ENCODE measurements around the gene GLI1. TPM values are rescaled to one million over a fixed set of nuclear protein-coding genes. Genes with fewer than 3 reads are reported as not detected.

The GLI1 gene
- total RNA-seq, 2 experiments from 2014 or later: not detected

- H3K4me3 Mint-ChIP-seq: no peak overlapping the region
- no peak for DNase-seq
- H3K36me3 Mint-ChIP-seq (ENCODE audit: low read depth): peaks cover 2% of the 10 kb centered on the region
- peaks cover 43% of the 10 kb centered on the region for H3K4me1 Mint-ChIP-seq (ENCODE audit: low read depth)
- H3K9me3 Mint-ChIP-seq: no peaks in the 10 kb centered on the region
- intact Hi-C loops (cut with micrococcal nuclease): loop anchor here (1.0 kb wide), 3 partner anchors 13 to 220 kb away; no protein-coding TSS in a partner anchor
- CTCF ChIA-PET: interaction anchor here (0.7 to 9.9 kb wide), 11 partner anchors 9 to 220 kb away, joined by 3 to 207 read pairs (median 6); partner anchors contain the start of genes ARHGAP9 and INHBC
- H3K27ac Mint-ChIP-seq: no peak overlapping the region
- H3K27me3 Mint-ChIP-seq (ENCODE audit: low read depth): peaks cover 9% of the 10 kb centered on the region
Measured at GRCh38 chr12:57462912-57463253, 3.3 kb downstream of the GLI1 start.

- Mint-ChIP-seq H3K4me3 (no peak overlapping the region), H3K4me1 (ENCODE audit: low read depth) (peaks cover 34% of the 10 kb centered on the region), H3K27ac (no peak overlapping the region), H3K9me3 (no peaks in the 10 kb centered on the region), H3K36me3 (ENCODE audit: low read depth) (peaks cover 2% of the 10 kb centered on the region), H3K27me3 (ENCODE audit: low read depth) (peaks cover 9% of the 10 kb centered on the region)
- no peak for DNase-seq
- CTCF ChIA-PET: interaction anchor here (0.6 to 9.9 kb wide), 5 partner anchors 9 to 200 kb away, joined by 3 to 207 read pairs (median 11); partner anchors contain the start of genes ARHGAP9 and INHBE
- intact Hi-C loops (cut with micrococcal nuclease): no loop called here
Measured at GRCh38 chr12:57464569-57464968, 5.0 kb downstream of the GLI1 start.

- DNase-seq: no peak
- H3K27me3 Mint-ChIP-seq (ENCODE audit: low read depth): peaks cover 8% of the 10 kb centered on the region
- no peak overlapping the region for H3K4me3 Mint-ChIP-seq
- CTCF ChIA-PET: interaction anchor here (0.6 to 9.9 kb wide), 5 partner anchors 10 to 200 kb away, joined by 3 to 207 read pairs (median 7); partner anchors contain the start of genes ARHGAP9 and INHBE
- no peaks in the 10 kb centered on the region for H3K9me3 Mint-ChIP-seq
- H3K36me3 Mint-ChIP-seq (ENCODE audit: low read depth): peaks cover 2% of the 10 kb centered on the region
- peaks cover 33% of the 10 kb centered on the region for H3K4me1 Mint-ChIP-seq (ENCODE audit: low read depth)
- no peak overlapping the region for H3K27ac Mint-ChIP-seq
- intact Hi-C loops (cut with micrococcal nuclease): no loop called here
Measured at GRCh38 chr12:57465030-57465746, 5.6 kb downstream of the GLI1 start.

DNA sequence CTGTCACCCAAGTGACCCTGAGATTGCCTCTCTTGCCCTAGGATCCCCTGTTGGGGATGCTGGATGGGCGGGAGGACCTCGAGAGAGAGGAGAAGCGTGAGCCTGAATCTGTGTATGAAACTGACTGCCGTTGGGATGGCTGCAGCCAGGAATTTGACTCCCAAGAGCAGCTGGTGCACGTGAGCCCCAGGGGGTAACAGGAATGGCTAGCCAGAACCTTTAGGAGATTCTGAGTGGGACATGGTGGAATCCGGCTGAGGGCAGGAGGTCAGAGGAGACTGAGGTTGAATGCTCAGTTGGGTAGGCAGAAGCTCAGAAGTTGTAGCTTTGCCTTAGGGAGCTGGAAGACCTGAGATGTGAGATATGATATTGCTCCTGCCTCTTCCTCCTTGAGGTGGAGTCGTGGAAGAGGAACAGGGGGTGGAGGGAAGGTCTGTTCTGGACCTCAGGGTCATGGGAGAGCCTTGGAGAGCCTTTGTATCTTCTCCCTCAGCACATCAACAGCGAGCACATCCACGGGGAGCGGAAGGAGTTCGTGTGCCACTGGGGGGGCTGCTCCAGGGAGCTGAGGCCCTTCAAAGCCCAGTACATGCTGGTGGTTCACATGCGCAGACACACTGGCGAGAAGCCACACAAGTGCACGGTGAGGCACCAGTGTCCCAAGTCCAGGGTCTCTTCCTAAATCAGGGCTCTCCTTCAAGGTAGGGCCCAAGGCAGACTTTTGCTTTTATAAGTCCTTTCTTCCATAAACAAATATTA, 6.3 kb downstream of the GLI1 start:
- no peak for DNase-seq
- CTCF ChIA-PET: interaction anchor here (1.3 to 9.9 kb wide), 4 partner anchors 10 to 252 kb away, joined by 3 to 207 read pairs (median 9); partner anchors contain the start of genes ARHGAP9 and INHBE
- Mint-ChIP-seq H3K36me3 (ENCODE audit: low read depth) (peaks cover 2% of the 10 kb centered on the region), H3K4me1 (ENCODE audit: low read depth) (peaks cover 28% of the 10 kb centered on the region), H3K9me3 (no peaks in the 10 kb centered on the region), H3K27me3 (ENCODE audit: low read depth) (peaks cover 5% of the 10 kb centered on the region), H3K4me3 (no peak overlapping the region), H3K27ac (no peak overlapping the region)
- intact Hi-C loops (cut with micrococcal nuclease): no loop called here

- no peaks in the 10 kb centered on the region for H3K27me3 Mint-ChIP-seq (ENCODE audit: low read depth)
- H3K4me1 Mint-ChIP-seq (ENCODE audit: low read depth): peaks cover 28% of the 10 kb centered on the region
- DNase-seq: no peak
- H3K4me3 Mint-ChIP-seq: no peak overlapping the region
- H3K36me3 Mint-ChIP-seq (ENCODE audit: low read depth): peaks cover 2% of the 10 kb centered on the region
- CTCF ChIA-PET: interaction anchor here (0.6 to 9.9 kb wide), 2 partner anchors 11 to 168 kb away, joined by 5 to 207 read pairs; partner anchors contain the start of gene ARHGAP9
- H3K27ac Mint-ChIP-seq: no peak overlapping the region
- H3K9me3 Mint-ChIP-seq: no peaks in the 10 kb centered on the region
- intact Hi-C loops (cut with micrococcal nuclease): no loop called here
Measured at GRCh38 chr12:57467212-57467874, 7.8 kb downstream of the GLI1 start.

GRCh38 chr12:57467915-57468314, 8.3 kb downstream of the GLI1 start:
- Mint-ChIP-seq H3K9me3 (no peaks in the 10 kb centered on the region), H3K4me3 (no peak overlapping the region), H3K4me1 (ENCODE audit: low read depth) (peaks cover 25% of the 10 kb centered on the region), H3K27ac (no peak overlapping the region), H3K27me3 (ENCODE audit: low read depth) (no peaks in the 10 kb centered on the region), H3K36me3 (ENCODE audit: low read depth) (peaks cover 2% of the 10 kb centered on the region)
- intact Hi-C loops (cut with micrococcal nuclease): no loop called here
- CTCF ChIA-PET: no interaction called here
- no peak for DNase-seq

DNA sequence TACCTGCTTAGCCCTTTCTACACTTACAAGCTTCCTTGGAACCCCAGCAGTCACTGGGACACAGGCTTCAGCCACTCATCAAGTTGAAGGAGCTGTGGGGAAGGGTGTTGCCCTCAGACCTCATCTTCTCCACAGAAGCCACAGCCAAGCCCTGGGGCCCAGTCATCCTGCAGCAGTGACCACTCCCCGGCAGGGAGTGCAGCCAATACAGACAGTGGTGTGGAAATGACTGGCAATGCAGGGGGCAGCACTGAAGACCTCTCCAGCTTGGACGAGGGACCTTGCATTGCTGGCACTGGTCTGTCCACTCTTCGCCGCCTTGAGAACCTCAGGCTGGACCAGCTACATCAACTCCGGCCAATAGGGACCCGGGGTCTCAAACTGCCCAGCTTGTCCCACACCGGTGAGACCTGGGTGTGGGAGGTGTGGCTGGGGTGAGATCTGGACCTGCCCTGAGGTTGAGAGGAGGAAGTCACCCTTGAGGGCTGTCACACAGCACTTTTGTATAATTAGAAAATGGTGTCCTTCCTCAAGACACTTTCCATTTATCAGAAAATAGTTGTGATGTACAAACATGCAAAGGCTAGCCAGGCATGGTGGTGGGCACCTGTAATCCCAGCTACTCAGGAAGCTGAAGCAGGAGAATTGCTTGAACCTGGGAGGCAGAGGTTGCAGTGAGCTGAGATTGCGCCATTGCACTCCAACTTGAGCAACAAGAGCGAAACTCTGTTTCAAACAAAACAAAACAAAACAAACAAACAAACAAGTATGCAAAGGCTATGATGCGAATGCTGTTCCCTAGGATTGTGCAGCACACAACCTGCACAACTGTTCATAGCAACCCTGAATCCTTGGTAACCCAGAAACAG, 9.9 kb downstream of the GLI1 start:
- intact Hi-C loops (cut with micrococcal nuclease): no loop called here
- no peak overlapping the region for H3K4me3 Mint-ChIP-seq
- no peaks in the 10 kb centered on the region for H3K9me3 Mint-ChIP-seq
- CTCF ChIA-PET: interaction anchor here (1.2 to 2.2 kb wide), 3 partner anchors 9 to 227 kb away, joined by 4 to 8 read pairs (median 6); no protein-coding TSS in a partner anchor
- H3K36me3 Mint-ChIP-seq (ENCODE audit: low read depth): peaks cover 6% of the 10 kb centered on the region
- no peaks in the 10 kb centered on the region for H3K27me3 Mint-ChIP-seq (ENCODE audit: low read depth)
- DNase-seq: no peak
- H3K4me1 Mint-ChIP-seq (ENCODE audit: low read depth): peaks cover 24% of the 10 kb centered on the region
- no peak overlapping the region for H3K27ac Mint-ChIP-seq

DNA sequence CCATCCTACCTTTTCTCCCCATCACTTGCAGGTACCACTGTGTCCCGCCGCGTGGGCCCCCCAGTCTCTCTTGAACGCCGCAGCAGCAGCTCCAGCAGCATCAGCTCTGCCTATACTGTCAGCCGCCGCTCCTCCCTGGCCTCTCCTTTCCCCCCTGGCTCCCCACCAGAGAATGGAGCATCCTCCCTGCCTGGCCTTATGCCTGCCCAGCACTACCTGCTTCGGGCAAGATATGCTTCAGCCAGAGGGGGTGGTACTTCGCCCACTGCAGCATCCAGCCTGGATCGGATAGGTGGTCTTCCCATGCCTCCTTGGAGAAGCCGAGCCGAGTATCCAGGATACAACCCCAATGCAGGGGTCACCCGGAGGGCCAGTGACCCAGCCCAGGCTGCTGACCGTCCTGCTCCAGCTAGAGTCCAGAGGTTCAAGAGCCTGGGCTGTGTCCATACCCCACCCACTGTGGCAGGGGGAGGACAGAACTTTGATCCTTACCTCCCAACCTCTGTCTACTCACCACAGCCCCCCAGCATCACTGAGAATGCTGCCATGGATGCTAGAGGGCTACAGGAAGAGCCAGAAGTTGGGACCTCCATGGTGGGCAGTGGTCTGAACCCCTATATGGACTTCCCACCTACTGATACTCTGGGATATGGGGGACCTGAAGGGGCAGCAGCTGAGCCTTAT, 10.8 kb downstream of the GLI1 start:
- Mint-ChIP-seq H3K36me3 (ENCODE audit: low read depth) (peaks cover 9% of the 10 kb centered on the region), H3K4me3 (no peak overlapping the region), H3K4me1 (ENCODE audit: low read depth) (peaks cover 25% of the 10 kb centered on the region), H3K9me3 (no peaks in the 10 kb centered on the region), H3K27ac (no peak overlapping the region), H3K27me3 (ENCODE audit: low read depth) (no peaks in the 10 kb centered on the region)
- CTCF ChIA-PET: interaction anchor here (0.5 to 2.4 kb wide), 5 partner anchors 8 to 228 kb away, joined by 4 to 16 read pairs (median 6); no protein-coding TSS in a partner anchor
- intact Hi-C loops (cut with micrococcal nuclease): no loop called here
- no peak for DNase-seq

DNA sequence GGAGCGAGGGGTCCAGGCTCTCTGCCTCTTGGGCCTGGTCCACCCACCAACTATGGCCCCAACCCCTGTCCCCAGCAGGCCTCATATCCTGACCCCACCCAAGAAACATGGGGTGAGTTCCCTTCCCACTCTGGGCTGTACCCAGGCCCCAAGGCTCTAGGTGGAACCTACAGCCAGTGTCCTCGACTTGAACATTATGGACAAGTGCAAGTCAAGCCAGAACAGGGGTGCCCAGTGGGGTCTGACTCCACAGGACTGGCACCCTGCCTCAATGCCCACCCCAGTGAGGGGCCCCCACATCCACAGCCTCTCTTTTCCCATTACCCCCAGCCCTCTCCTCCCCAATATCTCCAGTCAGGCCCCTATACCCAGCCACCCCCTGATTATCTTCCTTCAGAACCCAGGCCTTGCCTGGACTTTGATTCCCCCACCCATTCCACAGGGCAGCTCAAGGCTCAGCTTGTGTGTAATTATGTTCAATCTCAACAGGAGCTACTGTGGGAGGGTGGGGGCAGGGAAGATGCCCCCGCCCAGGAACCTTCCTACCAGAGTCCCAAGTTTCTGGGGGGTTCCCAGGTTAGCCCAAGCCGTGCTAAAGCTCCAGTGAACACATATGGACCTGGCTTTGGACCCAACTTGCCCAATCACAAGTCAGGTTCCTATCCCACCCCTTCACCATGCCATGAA, 11.5 kb downstream of the GLI1 start:
- Mint-ChIP-seq H3K4me3 (no peak overlapping the region), H3K36me3 (ENCODE audit: low read depth) (peaks cover 9% of the 10 kb centered on the region)

DNA sequence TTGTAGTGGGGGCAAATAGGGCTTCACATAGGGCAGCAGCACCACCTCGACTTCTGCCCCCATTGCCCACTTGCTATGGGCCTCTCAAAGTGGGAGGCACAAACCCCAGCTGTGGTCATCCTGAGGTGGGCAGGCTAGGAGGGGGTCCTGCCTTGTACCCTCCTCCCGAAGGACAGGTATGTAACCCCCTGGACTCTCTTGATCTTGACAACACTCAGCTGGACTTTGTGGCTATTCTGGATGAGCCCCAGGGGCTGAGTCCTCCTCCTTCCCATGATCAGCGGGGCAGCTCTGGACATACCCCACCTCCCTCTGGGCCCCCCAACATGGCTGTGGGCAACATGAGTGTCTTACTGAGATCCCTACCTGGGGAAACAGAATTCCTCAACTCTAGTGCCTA, 12.1 kb downstream of the GLI1 start:
- no peaks in the 10 kb centered on the region for H3K9me3 Mint-ChIP-seq
- CTCF ChIA-PET: interaction anchor here (0.5 to 2.4 kb wide), 4 partner anchors 9 to 31 kb away, joined by 3 to 16 read pairs (median 5); no protein-coding TSS in a partner anchor
- H3K27me3 Mint-ChIP-seq (ENCODE audit: low read depth): no peaks in the 10 kb centered on the region
- intact Hi-C loops (cut with micrococcal nuclease): no loop called here
- H3K27ac Mint-ChIP-seq: peak overlapping the region; percentile 25
- no peak for DNase-seq
- H3K4me1 Mint-ChIP-seq (ENCODE audit: low read depth): peaks cover 31% of the 10 kb centered on the region
- H3K36me3 Mint-ChIP-seq (ENCODE audit: low read depth): peaks cover 14% of the 10 kb centered on the region
- no peak overlapping the region for H3K4me3 Mint-ChIP-seq

More for the DNA sequence above, 11.5 kb downstream of the GLI1 start:
- Mint-ChIP-seq H3K9me3 (no peaks in the 10 kb centered on the region), H3K4me1 (ENCODE audit: low read depth) (peaks cover 29% of the 10 kb centered on the region), H3K27ac (no peak overlapping the region), H3K27me3 (ENCODE audit: low read depth) (no peaks in the 10 kb centered on the region)
- intact Hi-C loops (cut with micrococcal nuclease): no loop called here
- DNase-seq: no peak
- CTCF ChIA-PET: interaction anchor here (0.5 to 2.4 kb wide), 5 partner anchors 8 to 229 kb away, joined by 3 to 16 read pairs (median 4); no protein-coding TSS in a partner anchor

Data from activated naive CD4-positive, alpha-beta T cell treated with anti-CD3 and anti-CD28 coated beads for 36 hours (primary cell).